Sigmoid colon (tissue), 7 donors: ENCODE results near the gene SPARC. TPM values are rescaled to one million over a fixed set of nuclear protein-coding genes. Genes with fewer than 3 reads are reported as not detected.

Experiments
- DNase-seq: peaks from one replicate; pipeline ENCODE4 v3.0.0-alpha.2; 2019
- H3K27ac ChIP-seq, 4 donors: fragments of 200-600 bp; sonication (generic); one replicate each; pipeline ENCODE4 v1.5.1; 2016 to 2019; ENCODE audit warnings: mild to moderate bottlenecking in 1 of 4
- H3K27me3 ChIP-seq, 3 donors: fragments of 200-600 bp; sonication (generic); one replicate each; pipeline ENCODE4 v1.5.1; 2019; ENCODE audit warnings: mild to moderate bottlenecking in 1 of 3
- H3K36me3 ChIP-seq, 4 donors: fragments of 200-600 bp; sonication (generic); one replicate each; pipeline ENCODE4 v1.5.1; 2016 to 2019
- H3K4me1 ChIP-seq, 4 donors: fragments of 200-600 bp; sonication (generic); one replicate each; pipeline ENCODE4 v1.5.1; 2017 to 2019
- H3K4me3 ChIP-seq, 4 donors: fragments of 200-600 bp; sonication (generic); one replicate each; pipeline ENCODE4 v1.5.1; 2017 to 2019; ENCODE audit warnings: mild to moderate bottlenecking in 2 of 4, moderate library complexity in 1 of 4
- H3K9me3 ChIP-seq, 4 donors: fragments of 200-600 bp in 3 of 4; sonication (generic) in 3 of 4; one replicate each; pipeline versions ENCODE4 v1.5.1 to v1.6.1; 2013 to 2019
- EP300 ChIP-seq, 4 donors: sonication (generic); formaldehyde crosslinking; IDR thresholded peaks; one replicate each; pipeline ENCODE4 v1.6.1; 2017; ENCODE audit warnings: antibody characterized with exemption in 4 of 4
- POLR2A ChIP-seq, 2 donors: fragments of 450-650 bp; IDR thresholded peaks; one replicate each; pipeline ENCODE4 v1.6.1; 2016; ENCODE audit warnings: antibody characterized with exemption in 2 of 2, mild to moderate bottlenecking in 2 of 2, moderate library complexity in 2 of 2
- POLR2AphosphoS5 ChIP-seq, 4 donors: sonication (generic); formaldehyde crosslinking; IDR thresholded peaks; one replicate each; pipeline ENCODE4 v1.6.1; 2017; ENCODE audit warnings: antibody characterized with exemption in 4 of 4
- WGBS, 2 donors: extraction: QIAGEN DNeasy Blood & Tissue Kit; methylation state at CpG; one replicate each; pipeline ENCODE4 v1.1.7; 2013; 5-methylcytosine and 5-hydroxymethylcytosine counted together
- intact Hi-C: fragments of 100-400 bp; cut with DNase I; formaldehyde crosslinking; loops from one replicate; pipeline ENCODE4 v1.15.1; 2023
- polyA plus RNA-seq, 3 donors: library from polyadenylated mRNA; stranded (reverse); fragments of 200-250 nt; gene quantifications; one replicate each; pipeline ENCODE4 v1.2.3, GENCODE V29; 2013
- total RNA-seq, 4 donors: library from RNA; depleted of rRNA; stranded (reverse); fragments of >200 nt; gene quantifications; one replicate each; pipeline ENCODE4 v1.1.0, GENCODE V29; 2016
- TF ChIP-seq, protein P1 (sequence below), 4 experiments: fragments of 450-650 bp in 3 of 4; fragments of 200-600 bp in 1 of 4; IDR thresholded peaks; one replicate each; pipeline ENCODE4 v1.5.1; 2016 to 2019; ENCODE audit warnings: antibody characterized with exemption in 4 of 4, mild to moderate bottlenecking in 3 of 4, moderate library complexity in 2 of 4
- donor health status: healthy with polysubstance abuse.
- donor health status: Bipolar disorder and iron deficiency.
- donor health status: healthy.

SPARC gene
- total and polyA plus RNA-seq, 7 donors = 47.6 to 821 (median 272) TPM

DNA sequence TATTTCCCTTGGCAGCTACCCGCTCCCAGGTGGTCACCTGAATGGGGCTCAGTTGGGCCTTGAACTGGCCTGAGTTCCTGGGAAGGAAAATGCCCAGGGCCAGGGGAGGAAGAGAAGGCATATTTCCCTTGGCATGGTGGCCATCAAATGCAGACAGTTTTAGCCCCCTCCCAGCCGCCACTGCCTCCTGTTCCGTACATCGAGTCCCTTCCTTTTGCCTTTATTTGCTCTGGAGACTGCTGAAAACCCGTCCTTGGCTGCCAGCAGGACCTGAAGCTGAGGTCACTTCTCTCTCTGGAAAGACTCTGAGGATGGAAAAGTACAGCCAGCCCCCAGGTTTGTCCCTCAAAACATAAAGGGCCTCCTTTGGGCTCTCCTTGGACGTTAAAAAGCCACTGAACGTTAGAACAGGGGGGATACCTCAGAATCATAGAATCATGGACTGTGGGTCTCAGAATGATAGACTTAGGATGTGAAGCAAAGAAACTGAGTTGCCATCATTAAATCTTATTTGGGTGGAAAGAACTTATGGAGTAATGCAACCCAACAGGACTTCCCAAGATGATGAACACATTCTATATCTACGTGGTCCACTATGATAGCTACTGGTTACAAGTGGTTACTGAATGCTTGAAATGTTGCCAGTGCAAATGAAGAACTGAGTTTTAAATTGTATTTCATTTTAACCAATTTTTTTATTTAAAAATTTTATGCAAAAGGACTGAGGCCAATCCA is 7.1 kb downstream of the SPARC start:
- Histone ChIP-seq H3K4me3 (no peak overlapping the region), H3K4me1 (peaks cover 0 to 100% (median 93%) of the 10 kb centered on the region in 4 donors)
- TF ChIP-seq POLR2A (IDR thresholded peaks at IDR 0.05) = no peak
- TF ChIP-seq, protein P1, sequence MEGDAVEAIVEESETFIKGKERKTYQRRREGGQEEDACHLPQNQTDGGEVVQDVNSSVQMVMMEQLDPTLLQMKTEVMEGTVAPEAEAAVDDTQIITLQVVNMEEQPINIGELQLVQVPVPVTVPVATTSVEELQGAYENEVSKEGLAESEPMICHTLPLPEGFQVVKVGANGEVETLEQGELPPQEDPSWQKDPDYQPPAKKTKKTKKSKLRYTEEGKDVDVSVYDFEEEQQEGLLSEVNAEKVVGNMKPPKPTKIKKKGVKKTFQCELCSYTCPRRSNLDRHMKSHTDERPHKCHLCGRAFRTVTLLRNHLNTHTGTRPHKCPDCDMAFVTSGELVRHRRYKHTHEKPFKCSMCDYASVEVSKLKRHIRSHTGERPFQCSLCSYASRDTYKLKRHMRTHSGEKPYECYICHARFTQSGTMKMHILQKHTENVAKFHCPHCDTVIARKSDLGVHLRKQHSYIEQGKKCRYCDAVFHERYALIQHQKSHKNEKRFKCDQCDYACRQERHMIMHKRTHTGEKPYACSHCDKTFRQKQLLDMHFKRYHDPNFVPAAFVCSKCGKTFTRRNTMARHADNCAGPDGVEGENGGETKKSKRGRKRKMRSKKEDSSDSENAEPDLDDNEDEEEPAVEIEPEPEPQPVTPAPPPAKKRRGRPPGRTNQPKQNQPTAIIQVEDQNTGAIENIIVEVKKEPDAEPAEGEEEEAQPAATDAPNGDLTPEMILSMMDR (IDR thresholded peaks at IDR 0.05) = no peak
- no peak for TF ChIP-seq POLR2AphosphoS5 (IDR thresholded peaks at IDR 0.05)
- TF ChIP-seq EP300 (IDR thresholded peaks at IDR 0.05) = no peak

DNA sequence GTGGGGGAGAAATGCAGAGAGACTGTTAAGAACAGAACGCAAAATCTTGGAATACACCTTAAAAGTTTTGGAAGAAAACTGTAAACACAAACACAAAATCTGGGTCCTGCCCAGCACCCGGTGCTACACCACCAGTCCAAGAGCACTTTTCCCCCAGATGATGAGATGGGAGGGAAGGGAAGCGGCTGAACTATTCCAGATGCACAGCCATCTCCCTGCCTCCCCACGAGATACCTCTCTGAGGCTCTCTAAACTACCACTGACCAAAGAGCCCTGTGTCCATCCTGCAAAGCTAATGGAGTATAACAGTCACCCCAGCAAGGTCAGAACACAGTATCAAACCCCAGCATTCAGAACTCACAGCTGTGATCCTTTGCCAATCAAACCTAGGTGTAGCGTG is 8.0 kb downstream of the SPARC start:
- intact Hi-C loops = no loop called here
- Histone ChIP-seq H3K4me3 (no peak overlapping the region), H3K36me3 (peaks cover 0 to 18% (median 7%) of the 10 kb centered on the region in 4 donors), H3K27me3 (no peaks in the 10 kb centered on the region), H3K9me3 (no peaks in the 10 kb centered on the region), H3K27ac (peak overlapping the region; percentile 65 to 95 (median 90)), H3K4me1 (peaks cover 0 to 100% (median 91%) of the 10 kb centered on the region in 4 donors)
- peak; percentile 45 for DNase-seq
- TF ChIP-seq EP300 (IDR thresholded peaks at IDR 0.05) = no peak
- no peak for TF ChIP-seq POLR2A (IDR thresholded peaks at IDR 0.05)
- TF ChIP-seq, protein P1 (IDR thresholded peaks at IDR 0.05) = no peak
- TF ChIP-seq POLR2AphosphoS5 (IDR thresholded peaks at IDR 0.05) = no peak
- WGBS, 2 donors = 76 to 77% methylated on average over 5 of the region's 5 CpGs

More for the DNA sequence above, 7.1 kb downstream of the SPARC start:
- peak; percentile 57 for DNase-seq
- Histone ChIP-seq H3K27me3 (no peaks in the 10 kb centered on the region), H3K36me3 (peaks cover 0 to 9% (median 3%) of the 10 kb centered on the region in 4 donors), H3K27ac (peak overlapping the region; percentile 65 to 95 (median 90)), H3K9me3 (no peaks in the 10 kb centered on the region)
- intact Hi-C loops = no loop called here
- 82 to 84% methylated on average over 8 of the region's 8 CpGs for WGBS, 2 donors

DNA sequence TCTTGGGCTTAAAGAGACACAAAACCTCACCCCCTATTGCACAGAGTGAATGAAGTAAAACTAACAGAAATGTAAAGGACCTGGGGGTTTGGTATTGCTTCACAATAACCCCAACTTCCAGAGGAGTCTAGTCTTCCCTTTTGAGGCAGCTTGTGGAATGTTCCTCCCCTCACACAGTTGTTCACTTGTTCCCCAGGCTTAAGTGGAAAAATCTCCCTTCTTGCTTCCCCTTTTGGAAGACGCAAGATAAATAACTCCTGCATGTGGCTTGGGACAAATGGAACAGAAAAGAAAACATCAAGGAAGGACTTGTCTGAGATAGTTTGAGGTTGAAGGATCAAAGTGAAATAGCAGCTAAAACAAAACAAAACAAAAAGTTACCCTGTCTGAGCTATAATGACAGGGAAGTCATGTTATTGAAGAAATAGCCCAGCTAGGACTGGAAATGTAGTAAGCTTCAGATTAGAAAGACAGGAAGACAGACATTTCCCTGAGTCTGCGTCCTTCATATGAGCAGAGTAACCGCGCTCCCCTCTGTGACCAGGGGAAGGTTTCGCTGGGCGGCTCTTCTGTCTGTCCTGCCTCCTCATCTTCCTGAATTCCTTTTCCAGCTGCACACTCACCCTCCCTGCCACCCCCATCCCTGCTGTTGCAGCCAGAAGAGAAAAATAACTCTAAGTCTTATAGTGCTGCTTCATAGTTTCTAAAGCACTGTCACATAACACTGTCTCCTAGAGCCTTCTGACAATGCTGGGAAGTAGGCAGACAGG is 8.8 kb downstream of the SPARC start:
- no peak for TF ChIP-seq POLR2A (IDR thresholded peaks at IDR 0.05)
- no peak for TF ChIP-seq EP300 (IDR thresholded peaks at IDR 0.05)
- TF ChIP-seq, protein P1 (IDR thresholded peaks at IDR 0.05) = no peak
- TF ChIP-seq POLR2AphosphoS5 (IDR thresholded peaks at IDR 0.05) = no peak
- H3K4me3 ChIP-seq = no peak overlapping the region
- peaks cover 0 to 26% (median 14%) of the 10 kb centered on the region in 4 donors for H3K36me3 ChIP-seq
- 52 to 80% methylated on average over 6 of the region's 6 CpGs for WGBS, 2 donors
- H3K9me3 ChIP-seq = no peaks in the 10 kb centered on the region
- DNase-seq = peak; percentile 65
- H3K4me1 ChIP-seq = peaks cover 0 to 99% (median 87%) of the 10 kb centered on the region in 4 donors
- no peaks in the 10 kb centered on the region for H3K27me3 ChIP-seq
- H3K27ac ChIP-seq = peak overlapping the region; percentile 65 to 95 (median 90)
- intact Hi-C loops = no loop called here

DNA sequence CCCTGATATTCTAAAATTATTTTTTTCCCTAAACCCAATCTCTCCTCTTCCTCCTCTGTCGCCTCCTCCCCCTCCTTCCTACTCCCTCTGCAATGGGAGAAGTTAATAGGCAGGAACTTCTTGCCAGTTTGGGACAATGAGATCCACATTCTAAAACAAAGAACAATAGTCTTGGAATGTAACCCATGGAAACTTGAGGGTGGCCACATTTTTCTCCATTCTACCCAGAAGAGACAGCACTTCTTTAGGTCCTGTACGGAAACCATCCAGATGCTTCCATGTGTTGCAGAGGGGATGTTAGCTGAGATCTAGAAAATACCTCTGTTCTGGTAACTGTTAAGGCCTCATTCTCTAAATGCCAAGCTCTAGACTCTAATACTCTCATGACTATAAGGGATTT is 10.0 kb downstream of the SPARC start:
- no peak overlapping the region for H3K4me3 ChIP-seq
- peaks cover 0 to 99% (median 87%) of the 10 kb centered on the region in 4 donors for H3K4me1 ChIP-seq
- TF ChIP-seq POLR2A (IDR thresholded peaks at IDR 0.05) (no peak), EP300 (IDR thresholded peaks at IDR 0.05) (no peak), POLR2AphosphoS5 (IDR thresholded peaks at IDR 0.05) (no peak)
- TF ChIP-seq, protein P1 (IDR thresholded peaks at IDR 0.05) = no peak
- peak overlapping the region; percentile 65 to 95 (median 90) for H3K27ac ChIP-seq
- WGBS, 2 donors = 63 to 76% methylated on average over 2 of the region's 2 CpGs
- intact Hi-C loops = no loop called here
- no peaks in the 10 kb centered on the region for H3K27me3 ChIP-seq
- H3K9me3 ChIP-seq = no peaks in the 10 kb centered on the region
- no peak for DNase-seq
- H3K36me3 ChIP-seq = peaks cover 0 to 35% (median 20%) of the 10 kb centered on the region in 4 donors
